GM12891 (cell line): ENCODE results near the gene CREB5.

ENCODE experiments used
- DNase-seq: peaks from one replicate; pipeline ENCODE4 v3.0.0; 2011; ENCODE audit warnings: low spot score; ENCODE audit not compliant: insufficient read length
- FAIRE-seq: peaks from 2 replicates; lab custom pipeline; 2011; peaks lifted over from hg19 to GRCh38; lab: Jason Lieb, UNC
- PAX5 ChIP-seq: IDR thresholded peaks from 2 replicates; pipeline ENCODE4 v1.6.1; 2011; ENCODE audit warnings: low read length, moderate library complexity, mild to moderate bottlenecking; ENCODE audit not compliant: insufficient read depth, severe bottlenecking
- POLR2A ChIP-seq: IDR thresholded peaks from 2 replicates; pipeline ENCODE4 v1.6.1; 2011; ENCODE audit warnings: low read depth, low read length, control low read depth
- POLR2AphosphoS5 ChIP-seq: IDR thresholded peaks from 2 replicates; pipeline ENCODE4 v1.6.1; 2011; ENCODE audit warnings: low read depth, low read length, control low read depth
- POU2F2 ChIP-seq: IDR thresholded peaks from 2 replicates; pipeline ENCODE4 v1.6.1; 2011; ENCODE audit warnings: low read depth, mild to moderate bottlenecking, control low read depth, low read length, moderate library complexity
- SPI1 ChIP-seq: IDR thresholded peaks from 2 replicates; pipeline ENCODE4 v1.6.1; 2011; ENCODE audit warnings: low read depth, low read length, control low read depth
- TAF1 ChIP-seq: IDR thresholded peaks from 2 replicates; pipeline ENCODE4 v1.6.1; 2011; ENCODE audit warnings: low read depth, low read length, control low read depth

The CREB5 gene

DNA sequence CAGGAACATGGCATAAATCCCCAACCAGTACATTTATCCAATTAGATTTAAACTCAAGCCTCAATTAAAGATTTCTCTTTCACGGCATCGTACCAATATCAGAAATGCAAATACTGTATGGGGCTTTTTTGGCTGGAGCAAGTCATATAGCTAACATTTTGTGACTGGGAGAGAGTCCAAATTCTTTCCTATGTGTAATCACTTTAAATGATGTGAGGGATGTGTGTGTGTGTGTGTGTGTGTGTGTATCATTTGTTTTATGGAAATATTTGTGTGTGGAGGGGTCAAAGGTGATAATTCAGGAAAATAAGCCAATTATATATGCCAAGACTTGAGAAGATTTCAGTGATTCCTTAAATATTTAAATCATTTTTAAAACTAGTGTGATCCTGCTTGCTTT is 349.2 kb downstream of the CREB5 start:
- TF ChIP-seq POU2F2 (no peak), POLR2A (no peak), POLR2AphosphoS5 (no peak), SPI1 (no peak), TAF1 (no peak)
- DNase-seq: no peak
- no peak for FAIRE-seq

DNA sequence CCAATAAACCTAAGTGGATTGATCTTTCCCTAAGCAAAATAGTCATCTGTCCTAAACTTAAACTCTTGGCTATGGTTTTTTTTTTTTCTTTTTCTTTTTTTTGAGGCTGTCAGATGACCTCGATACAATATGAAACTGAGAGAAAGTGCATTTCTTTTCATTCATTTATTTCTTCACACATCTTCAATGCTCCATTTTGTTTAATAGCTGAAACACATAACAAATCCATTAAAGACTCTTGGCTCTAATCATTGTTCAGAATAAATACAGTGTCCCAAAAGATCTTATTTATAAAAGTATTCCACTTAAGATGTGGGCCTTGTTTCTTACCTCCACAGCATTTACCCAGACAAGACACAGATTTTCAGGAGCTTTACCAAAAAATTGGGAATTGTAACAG is 350.3 kb downstream of the CREB5 start:
- FAIRE-seq: no peak
- TF ChIP-seq POLR2AphosphoS5 (no peak), SPI1 (no peak), TAF1 (no peak), PAX5 (no peak), POU2F2 (no peak), POLR2A (no peak)
- no peak for DNase-seq

DNA sequence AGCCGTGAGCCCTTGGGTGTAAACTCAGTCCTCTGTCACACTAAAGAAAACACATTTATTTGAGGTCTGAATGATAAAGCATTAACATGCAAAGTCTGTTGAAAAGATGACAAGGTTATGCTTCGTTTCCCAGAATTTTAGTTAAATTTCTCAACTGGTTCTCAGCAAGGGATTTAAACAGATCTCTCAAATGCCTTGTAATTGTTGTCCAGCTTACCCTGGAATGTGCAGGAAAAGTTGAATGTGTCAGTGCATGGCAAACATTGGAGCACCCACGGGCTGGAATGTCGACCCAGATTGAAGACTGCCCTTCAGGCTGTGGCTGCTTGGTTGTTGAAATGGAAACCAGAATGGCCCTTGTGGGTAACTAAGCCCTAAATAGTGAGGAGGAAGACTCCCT is 354.0 kb downstream of the CREB5 start:
- FAIRE-seq: no peak
- TF ChIP-seq POLR2A (no peak), TAF1 (no peak), PAX5 (no peak), POU2F2 (no peak), SPI1 (no peak), POLR2AphosphoS5 (no peak)
- no peak for DNase-seq

DNA sequence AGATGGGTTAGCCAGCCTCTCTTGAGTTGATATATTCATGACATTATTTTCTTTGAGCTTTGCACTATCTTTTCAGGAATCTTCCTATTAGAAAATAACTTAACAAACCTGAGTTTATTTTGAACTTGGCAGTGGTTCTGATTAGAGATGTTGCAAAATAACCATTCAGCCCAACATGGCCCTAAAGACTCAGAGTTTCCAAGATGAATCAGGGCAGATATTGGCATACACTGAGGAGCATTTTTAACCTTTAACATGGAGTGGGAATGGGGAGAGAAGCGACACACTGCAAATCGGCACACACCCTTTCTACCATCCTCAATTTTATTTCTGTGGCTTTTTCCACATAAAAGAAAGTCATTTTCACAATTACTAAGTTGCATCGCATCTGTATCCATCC is 355.0 kb downstream of the CREB5 start:
- DNase-seq (no peak), FAIRE-seq (no peak)
- TF ChIP-seq POLR2AphosphoS5 (no peak), SPI1 (no peak), PAX5 (no peak), TAF1 (no peak)

DNA sequence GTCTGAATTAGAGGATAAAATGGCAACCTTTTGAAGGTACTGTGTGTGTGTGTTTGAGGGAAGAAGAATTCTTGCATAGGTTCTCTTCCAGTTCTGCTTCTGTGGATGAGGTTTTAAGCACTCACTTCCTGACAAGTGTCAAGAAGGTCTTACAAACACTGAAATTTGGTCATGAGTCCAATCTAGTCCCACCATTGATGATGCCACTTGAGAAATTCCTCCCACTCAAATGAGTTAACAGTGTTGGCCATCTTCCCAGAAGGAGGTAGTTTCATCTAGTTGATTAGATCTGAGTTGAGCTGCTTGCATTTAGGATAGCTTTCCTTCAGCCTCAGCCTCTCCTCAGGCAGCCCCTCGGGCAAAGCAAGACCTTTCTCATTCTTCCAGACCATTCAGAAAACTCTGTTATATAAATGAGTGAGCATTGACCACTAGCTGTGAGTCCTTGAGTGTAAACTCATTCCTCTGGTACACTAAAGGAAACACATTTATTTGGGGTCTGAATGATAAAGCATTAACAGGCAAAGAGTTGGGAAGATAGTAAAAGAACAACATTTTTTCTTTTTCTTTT is 356.3 kb downstream of the CREB5 start:
- TF ChIP-seq POLR2A: no peak
- TF ChIP-seq TAF1: no peak
- no peak for TF ChIP-seq POU2F2
- no peak for TF ChIP-seq POLR2AphosphoS5
- no peak for TF ChIP-seq PAX5
- TF ChIP-seq SPI1: no peak
- DNase-seq: no peak
- FAIRE-seq: no peak

DNA sequence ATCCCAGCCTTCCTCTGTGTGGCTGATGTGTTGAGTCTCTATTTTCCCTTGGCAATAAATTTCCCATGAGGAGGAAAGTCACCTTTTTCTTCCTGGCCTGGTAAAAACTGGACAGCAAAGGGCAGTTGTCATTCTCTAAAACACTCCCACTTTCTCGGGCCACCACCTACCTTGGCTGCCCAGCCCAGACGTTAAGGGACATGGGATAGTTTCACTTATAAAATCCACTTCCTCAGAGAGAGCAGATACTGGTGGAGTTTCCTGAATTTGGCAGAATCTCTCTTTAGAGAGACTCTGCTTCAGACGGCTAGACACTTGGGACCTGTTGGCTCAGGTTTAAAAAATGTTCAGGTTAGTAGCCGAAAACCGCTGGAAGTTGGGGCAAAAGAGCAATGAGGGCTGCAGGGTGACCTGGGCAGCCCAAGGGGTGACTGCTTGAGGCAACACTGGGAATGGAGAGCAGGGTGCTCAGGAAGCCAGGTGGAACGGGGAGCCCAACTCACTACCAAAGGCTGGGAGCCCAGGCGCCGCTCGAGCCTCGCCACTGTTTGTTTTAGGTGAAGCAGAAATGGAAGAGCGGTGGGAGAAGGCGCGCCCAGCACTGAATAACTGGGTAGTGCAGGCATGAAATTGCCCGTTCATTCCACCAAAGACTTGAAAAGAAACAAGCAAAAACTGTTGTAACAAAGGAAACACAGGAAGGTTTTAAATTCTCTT is 359.7 kb downstream of the CREB5 start:
- TF ChIP-seq POLR2A (no peak), PAX5 (no peak), POU2F2 (no peak), TAF1 (no peak), SPI1 (0 out of 2 replicates have a peak, but pooled peaks have one; percentile 0), POLR2AphosphoS5 (no peak)
- DNase-seq (no peak), FAIRE-seq (no peak)

DNA sequence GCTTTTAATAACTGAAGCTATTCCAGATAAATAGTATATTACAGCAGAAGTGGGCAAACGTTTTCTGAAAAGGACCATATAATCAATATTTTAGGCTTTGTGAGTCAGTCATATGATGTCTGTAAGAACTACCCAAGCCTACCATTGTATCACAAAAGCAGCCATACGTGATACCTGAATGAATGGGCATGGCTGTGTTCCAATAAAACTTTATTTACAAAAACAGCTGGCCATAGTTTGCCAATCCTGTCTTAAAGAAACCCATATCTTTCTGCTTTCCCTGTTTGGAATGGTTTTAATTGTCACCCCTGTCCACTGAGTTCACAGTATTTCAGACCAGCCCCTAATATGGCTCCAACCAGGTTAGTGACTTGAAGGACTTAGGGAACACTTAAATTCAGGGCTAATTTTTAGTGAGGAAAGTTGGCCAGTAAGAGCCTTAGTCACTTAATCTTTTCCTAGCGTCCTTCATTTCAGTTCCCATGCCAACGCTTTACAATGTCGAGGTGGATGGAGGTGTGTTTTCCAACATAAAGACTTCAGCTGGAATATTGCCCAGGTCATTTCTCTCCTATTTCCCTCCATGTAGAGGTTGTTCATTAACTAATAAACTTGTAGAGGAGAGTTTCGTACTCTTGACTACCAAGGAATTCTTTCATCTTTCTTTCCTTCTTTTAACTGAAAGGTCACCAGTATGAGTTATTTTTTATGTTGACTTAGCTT is 361.3 kb downstream of the CREB5 start:
- no peak for FAIRE-seq
- TF ChIP-seq POLR2AphosphoS5: no peak
- no peak for TF ChIP-seq POU2F2
- TF ChIP-seq PAX5: no peak
- TF ChIP-seq TAF1: no peak
- DNase-seq: no peak

DNA sequence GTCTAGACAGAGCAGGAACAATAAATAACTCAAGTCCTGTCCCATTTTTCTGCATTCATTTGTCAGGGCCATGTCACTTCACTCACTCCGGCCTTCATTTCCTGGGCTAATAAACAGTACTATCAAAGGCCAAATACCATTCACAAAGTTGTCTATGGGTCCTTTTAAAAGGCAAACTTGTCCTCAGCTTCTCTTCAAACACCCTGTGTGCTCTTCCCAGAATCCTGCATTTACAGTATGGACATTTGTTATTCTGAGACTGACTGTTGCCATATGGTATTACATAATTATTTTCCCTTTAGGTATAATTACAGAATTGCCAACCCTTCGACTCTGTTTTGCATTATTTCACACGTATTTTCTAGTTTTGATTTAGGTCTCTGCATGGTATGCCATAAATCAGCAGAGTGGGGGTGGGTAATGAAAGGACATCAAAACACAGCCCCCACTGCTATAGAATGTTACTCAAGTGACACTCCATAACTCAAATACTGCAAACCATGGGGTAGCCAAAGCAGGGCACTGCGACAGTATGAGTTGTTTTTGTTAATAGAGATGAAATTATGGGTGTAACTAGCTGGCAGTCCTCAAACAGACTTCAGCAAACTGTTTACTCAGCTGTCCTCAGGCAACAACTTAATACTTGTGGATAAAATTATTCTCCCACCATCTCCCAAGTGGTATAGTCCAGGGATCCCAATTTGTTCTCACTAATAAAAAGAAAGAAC is 362.1 kb downstream of the CREB5 start:
- no peak for FAIRE-seq
- no peak for TF ChIP-seq POLR2A
- TF ChIP-seq POLR2AphosphoS5: no peak
- no peak for TF ChIP-seq SPI1
- TF ChIP-seq POU2F2: no peak
- no peak for TF ChIP-seq TAF1
- no peak for TF ChIP-seq PAX5
- no peak for DNase-seq

DNA sequence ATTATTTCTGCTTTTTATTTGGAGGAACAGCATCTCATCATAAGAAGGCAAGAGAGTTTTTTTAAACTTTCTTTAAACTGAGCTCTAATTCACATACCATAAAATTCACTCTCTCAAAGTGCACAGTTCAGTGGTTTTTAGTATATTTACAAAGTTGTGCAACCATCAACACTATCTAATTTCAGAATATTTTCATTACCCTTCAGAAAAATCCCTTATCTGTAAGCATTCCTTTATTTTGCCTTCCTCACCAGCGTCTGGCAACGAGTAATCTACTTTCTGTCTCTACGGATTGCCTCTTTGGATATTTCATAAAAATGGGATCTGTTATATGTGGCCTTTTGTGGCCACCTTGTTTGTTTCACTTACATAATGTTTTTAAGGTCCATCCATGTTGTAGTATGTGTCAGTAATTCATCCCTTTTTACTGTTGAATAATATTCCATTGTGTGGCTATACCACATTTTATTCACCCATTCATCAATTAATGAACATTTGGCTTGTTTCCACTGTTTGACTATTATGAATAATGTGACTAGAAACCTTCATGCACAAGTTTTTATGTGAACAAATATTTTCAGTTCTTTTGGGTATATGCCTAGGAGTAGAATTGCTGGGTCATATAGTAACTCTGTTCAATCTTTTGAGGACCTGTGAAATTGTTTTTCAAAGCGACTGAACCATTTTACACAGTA is 364.3 kb downstream of the CREB5 start:
- FAIRE-seq (no peak), DNase-seq (no peak)
- TF ChIP-seq PAX5: no peak
- no peak for TF ChIP-seq SPI1
- no peak for TF ChIP-seq POLR2AphosphoS5
- no peak for TF ChIP-seq TAF1
- TF ChIP-seq POLR2A: no peak
- no peak for TF ChIP-seq POU2F2

DNA sequence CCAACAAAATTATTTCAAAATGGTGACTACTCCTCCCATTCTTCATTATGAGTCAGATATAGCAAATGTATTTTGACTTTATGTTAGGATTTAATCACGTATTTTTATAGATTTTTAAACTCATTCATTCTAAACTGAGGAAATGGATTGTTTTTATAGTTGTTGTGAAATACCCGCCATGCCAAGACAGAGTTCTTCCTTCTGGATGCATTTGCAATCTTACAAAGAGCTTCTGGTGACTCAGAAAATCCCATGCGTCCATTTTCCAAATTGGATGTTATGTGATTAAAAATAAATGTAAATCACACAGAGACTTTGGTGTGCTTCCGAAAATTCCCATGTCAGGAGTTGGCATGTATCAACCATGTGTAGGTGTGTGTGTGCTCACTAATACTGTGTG is 366.5 kb downstream of the CREB5 start:
- no peak for TF ChIP-seq POLR2AphosphoS5
- no peak for TF ChIP-seq POU2F2
- no peak for TF ChIP-seq POLR2A
- no peak for TF ChIP-seq TAF1
- TF ChIP-seq SPI1: no peak
- no peak for TF ChIP-seq PAX5
- DNase-seq (no peak), FAIRE-seq (no peak)
